IPS-11a (cell line): ENCODE data around the gene NEURL1.

Experiments
- H3K4me3 ChIP-seq: one replicate; pipeline ENCODE4 v1.5.1; 2013; ENCODE audit warnings: low read depth, low read length, control low read depth

Gene NEURL1

DNA sequence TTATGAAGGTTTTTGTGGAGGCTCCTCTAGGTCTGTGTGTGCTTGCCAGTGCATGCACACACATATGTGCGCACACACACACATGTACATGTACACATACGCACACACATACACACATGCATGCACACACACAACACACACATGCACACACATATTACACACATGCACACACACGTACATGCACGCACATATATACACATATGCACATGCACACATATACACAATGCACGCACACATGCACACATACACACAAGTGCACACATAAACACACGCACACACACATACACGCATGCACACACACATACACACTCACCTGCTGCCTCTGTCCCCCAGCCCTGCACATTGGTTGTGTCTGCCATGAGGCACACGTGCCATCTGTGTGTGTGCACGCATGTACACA, 66.3 kb downstream of the NEURL1 start:
- no peak overlapping the region for H3K4me3 ChIP-seq

DNA sequence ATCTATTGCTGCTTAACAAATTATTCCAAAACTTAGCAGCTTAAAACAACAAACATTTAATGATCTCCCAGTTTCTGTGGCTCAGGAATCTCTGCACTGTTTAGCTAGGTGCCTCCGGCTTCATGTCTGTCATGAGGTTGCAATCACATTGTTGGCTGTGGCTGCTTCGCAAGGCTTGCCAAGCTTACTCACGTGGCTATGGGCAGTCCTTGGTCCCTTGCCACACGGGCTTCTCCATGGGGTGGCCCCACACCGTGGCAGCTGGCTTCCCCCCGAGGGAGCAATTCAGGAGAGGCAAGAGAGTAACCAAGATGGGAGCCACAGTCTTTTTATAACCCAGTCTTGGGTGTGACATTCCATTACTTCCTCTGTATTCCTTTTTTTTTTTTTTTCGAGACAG, 67.4 kb downstream of the NEURL1 start:
- H3K4me3 ChIP-seq: no peak overlapping the region

DNA sequence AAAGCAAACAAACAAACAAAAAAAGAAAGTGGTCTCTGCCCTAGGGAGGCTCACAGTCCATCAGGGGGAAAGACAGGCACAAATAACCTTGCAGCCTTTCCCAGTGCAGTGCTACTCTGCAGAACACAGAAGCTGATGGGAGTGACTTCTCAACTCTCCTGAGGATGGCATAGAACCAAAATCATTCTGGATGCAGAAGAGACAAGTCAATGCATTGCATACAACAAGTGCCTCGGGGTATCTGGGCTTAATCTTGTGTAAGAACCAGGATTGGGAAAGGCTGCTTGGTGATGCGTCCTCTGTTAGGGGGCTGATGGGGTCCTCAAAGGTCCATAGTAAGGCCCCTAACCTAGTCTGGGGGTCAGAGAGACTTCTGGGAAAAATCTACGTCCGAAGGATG, 68.9 kb downstream of the NEURL1 start:
- H3K4me3 ChIP-seq: no peak overlapping the region

DNA sequence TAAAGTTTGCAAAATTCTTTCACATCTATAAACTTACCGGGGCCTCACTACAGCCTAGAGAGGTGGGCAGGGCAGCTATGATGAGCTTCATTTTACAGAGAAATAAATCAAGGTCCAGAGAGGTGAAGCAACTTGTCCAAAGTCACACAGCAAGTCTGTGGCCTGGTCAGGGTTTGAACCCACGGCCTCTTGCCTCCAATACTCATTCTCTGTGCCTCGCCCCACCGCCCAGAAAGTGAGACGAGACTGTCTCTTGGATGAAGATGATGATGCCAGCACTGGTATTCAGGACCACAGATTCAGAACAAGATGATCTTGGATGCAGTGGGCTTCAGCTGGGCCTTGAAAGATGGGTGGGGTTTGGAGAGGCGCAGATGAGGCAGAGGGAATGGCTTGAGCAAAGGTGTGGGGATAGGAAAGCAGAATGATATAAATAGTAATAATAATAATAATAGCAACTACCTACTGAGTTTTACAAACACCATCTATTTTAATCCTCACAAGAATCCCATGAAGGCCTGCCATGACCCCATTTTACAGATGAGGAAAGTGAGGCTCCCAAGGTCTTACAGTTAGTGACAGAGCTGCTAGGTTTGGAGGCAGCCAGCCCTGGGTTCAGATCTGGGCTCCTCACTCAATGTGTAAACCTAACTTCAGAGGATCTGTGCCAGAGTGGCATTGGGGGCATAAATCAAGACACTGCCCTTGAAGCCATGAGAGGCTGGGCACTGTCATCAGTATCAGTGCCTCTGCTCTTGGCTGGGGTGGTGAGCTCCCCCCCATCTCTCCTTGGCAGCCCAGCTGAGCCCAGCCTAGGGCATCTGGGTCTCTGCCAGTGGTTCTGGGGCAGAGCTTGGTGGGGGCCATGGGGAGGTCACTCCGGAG, 70.0 kb downstream of the NEURL1 start:
- H3K4me3 ChIP-seq: no peak overlapping the region

DNA sequence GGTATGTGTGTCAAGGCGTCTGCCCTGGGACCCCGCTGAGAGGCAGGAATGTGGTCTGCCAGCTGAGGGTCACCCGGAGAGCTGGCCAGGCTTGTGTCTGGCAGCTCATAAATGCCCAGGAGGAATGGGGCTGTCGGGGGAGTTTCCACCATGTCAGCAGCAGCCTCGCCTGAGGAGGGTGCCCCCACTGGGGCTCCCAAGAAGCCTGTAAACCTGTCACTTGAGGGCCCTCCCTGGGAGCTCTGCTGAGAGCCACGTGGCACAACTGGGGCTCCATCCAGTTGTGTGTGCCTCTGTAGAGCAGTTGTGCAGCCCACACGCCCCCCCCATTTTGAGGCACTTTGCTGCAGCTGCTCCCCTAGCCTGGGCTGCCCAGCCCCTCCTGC, 70.6 kb downstream of the NEURL1 start:
- H3K4me3 ChIP-seq: no peak overlapping the region

DNA sequence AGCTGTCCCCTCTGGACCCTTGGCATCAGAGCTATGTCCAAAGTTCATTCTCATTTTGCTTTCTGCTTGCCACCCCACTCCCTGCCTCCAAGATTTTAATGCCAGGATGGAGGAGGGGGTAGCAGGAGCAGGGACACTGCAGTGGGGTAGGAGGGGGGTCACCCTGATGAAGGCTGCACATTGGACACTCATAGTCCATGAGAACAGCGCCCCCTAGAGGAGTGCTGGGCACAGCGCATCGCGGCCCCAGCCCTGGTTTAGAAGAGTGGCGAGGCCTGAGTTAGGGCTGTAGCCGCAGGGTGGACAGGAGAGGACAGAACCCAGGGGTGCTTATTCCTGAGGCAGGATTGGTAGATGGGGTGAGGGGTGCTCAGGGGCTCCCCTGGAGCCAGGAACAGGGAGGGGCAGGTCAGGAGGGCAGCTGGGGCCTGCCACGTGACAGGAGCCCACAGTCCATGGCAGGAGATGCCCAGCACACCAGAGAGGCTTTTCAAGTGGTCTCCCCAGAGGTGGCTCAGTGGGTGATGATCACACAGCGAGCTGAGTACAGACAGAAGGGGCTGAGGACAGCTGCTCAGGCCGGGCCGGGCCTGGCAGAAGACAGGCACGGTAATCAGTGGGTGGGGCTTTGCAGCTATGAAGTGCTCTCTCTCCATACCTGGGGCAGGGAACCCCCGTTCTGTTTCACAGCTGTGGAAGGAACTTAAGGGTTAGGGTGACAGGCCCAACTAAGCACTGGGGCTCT, 71.4 kb downstream of the NEURL1 start:
- no peak overlapping the region for H3K4me3 ChIP-seq

DNA sequence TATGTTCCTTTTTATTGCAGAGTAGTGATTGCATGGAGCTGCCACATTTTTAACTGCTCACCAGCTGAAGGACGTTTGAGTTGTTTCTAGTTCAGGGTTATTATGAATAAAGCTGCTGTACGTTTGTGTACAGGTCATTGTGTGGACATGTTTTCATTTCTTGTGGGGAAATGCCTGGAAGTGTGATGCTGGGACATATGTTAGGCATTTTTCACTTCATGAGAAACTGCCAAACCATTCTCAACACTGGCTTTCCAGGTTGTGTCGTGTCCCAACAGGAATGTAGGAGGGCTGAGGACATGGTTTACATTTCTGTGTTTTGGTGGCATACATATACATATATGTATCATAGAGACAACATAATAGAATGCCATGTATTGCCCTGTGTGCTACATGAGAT, 73.0 kb downstream of the NEURL1 start:
- no peak overlapping the region for H3K4me3 ChIP-seq

DNA sequence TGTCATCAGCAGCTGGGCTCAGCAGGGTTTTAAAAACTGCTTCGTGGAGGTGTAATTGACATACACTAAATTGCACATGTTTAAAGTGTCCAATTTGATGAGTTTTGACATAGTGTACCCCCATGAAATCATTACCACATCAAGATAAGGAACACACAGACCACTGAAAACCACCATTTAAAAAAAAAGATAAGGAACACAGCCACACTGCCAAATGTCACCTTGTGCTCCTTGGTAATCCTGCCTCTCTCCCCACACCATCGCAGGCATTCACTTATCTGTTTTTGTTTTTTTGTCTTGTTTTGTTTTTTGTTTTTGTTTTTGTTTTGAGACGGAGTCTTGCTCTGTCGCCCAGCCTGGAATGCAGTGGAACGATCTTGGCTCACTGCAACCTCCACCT, 75.0 kb downstream of the NEURL1 start:
- H3K4me3 ChIP-seq: no peak overlapping the region

DNA sequence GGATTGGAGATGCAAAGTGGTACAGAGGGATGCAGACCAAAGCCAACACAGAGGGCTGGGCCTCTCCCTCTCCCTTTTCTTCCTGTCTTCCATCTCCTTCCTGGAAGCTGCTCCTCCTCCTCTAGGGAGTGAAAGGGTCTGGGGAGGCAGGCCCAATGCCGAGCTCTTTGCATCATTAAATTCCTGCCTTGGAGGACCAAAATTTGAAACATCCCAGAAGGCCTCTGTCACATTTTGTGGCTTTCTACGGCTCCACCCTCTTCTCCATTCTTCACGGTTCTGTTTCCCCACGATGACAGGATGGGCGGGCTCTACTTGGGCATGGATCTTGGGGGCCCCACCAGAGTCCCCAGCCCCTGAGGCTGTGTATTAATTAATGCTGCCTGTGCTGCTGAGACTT, 76.4 kb downstream of the NEURL1 start:
- H3K4me3 ChIP-seq: no peak overlapping the region

DNA sequence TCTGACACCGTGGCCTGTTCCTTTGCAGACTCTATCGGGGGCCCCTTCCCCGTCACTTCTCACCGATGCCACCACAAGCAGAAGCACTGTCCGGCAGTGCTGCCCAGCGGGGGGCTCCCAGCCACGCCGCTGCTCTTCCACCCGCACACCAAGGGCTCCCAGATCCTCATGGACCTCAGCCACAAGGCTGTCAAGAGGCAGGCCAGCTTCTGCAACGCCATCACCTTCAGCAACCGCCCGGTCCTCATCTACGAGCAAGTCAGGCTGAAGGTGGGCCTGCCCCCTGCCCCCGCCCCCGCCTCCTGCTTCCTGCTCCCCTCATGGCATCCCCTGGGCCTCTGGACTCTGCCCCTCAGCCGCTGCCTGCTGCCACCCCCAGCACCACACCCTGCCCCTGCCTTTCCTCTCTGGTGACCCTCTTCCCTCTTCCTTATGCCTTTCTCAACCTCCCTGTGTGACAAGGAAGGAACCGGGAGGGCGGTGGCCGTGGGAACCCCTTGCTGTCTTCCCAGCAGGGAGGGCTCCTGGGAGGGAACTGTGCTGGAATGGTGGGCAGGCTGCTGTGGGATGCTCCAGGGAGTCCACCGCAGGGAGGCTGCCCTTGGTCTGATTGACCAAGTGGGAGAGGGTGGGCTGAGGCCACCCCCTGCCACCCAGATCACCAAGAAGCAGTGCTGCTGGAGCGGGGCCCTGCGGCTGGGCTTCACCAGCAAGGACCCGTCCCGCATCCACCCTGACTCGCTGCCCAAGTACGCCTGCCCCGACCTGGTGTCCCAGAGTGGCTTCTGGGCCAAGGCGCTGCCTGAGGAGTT, 77.5 kb downstream of the NEURL1 start:
- no peak overlapping the region for H3K4me3 ChIP-seq

DNA sequence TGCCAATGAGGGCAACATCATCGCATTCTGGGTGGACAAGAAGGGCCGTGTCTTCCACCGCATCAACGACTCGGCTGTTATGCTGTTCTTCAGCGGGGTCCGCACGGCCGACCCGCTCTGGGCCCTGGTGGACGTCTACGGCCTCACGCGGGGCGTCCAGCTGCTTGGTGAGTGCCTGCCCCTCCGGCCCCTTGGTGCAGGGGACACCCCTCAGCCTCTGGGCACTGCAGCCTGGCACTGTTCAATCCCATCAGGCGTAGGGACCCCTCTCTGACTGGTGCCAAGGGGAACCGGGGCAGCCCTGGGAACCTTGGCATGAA, 78.1 kb downstream of the NEURL1 start:
- no peak overlapping the region for H3K4me3 ChIP-seq

DNA sequence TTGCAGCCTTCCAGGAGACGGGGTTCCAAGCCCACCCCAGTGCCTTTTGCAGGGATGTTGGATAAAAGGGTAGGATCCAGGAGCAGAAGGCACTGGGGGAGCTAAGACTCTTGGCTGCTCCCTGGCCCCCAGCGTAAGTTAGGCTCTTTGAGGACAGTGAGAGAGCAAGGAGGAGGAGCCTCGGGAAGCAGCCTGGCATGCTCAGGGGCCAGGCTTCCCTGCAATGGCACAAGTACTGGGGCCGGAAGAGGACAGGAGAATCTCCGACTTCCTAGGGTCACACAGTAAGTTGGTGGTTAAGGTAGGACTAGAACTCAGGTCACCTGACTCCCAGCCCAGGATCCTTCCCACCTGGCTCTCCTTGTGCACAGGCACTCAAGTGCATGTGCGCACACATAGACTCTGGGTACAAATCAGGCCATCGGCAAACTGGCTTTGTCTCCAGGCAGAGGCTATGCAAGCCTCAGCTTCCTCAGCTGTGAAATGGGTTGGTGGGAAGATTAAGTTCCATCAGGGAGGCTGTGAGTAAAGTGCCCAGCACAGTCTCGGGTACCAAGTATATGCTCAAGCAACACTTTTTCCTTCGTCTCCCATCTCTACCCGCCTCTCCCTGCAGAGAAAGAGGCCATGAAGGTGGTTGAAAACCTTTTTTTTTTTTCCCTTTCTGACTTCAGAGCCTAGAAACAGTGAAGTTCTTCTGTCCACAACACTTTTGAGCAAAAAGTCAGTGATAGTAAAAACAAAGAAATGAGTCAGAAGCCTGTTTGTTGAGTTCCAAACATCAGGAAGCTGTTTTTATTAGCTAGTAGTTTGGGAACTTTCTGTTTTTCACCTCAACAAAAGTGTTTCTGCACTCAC, 79.1 kb downstream of the NEURL1 start:
- no peak overlapping the region for H3K4me3 ChIP-seq

DNA sequence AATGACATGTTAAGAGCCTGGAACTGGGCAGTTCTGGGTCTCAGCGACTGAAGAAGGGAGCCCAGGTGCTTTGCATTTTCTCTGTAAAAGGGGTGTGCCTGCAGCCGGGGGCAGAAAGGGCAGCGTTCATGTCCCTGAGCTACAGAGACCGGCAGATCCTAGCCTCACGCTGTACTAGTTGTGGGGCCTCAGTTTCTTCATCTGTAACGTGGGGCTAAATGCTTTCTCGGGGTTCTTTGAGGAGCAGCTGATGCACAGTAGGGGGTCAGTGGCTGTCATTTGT, 79.6 kb downstream of the NEURL1 start:
- no peak overlapping the region for H3K4me3 ChIP-seq

DNA sequence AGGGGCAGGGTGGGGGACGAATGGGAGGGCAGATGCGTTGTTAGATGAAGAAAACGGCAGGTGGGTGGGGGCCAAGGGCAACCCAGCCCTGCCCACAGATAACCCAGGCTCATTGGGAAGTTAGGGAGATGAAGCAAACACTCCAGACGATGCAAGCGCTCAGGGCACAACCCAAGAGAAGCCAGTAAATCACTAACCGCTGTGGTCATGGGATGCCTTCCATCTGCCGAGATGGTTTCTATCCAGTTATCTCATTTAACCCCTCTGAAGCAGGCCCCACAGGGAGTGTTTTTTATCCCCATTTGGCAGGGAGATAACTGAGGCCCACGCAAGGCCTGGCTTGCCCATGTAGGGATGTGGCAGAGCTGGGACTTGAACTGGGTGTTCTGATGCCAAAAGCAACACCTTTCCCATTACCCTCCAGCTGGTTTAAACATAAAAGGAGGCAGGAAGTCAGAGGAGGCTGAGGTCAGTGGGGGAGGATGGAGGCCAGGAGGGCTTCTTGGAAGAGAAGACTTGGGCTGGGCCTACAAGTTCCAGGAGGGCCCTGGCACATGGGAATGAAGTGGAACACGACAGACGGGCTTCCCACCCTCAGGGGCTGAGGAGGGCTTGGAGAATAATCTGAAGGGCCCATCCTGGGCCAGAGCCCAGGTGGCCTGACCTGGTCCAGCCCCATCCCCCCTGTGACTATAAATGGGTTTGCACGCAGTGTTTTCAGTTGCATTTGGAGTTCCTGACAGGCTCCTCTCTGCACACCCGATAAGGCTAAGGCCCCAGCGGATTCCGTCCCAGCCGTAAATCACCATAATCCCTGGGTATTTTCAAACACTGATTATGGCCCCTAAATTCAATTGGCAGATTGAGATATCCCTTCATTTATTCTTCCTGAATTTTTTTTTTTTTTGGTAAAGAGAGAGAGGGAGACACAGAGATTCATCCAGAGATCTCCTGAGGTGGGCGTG, 80.9 kb downstream of the NEURL1 start:
- no peak overlapping the region for H3K4me3 ChIP-seq

DNA sequence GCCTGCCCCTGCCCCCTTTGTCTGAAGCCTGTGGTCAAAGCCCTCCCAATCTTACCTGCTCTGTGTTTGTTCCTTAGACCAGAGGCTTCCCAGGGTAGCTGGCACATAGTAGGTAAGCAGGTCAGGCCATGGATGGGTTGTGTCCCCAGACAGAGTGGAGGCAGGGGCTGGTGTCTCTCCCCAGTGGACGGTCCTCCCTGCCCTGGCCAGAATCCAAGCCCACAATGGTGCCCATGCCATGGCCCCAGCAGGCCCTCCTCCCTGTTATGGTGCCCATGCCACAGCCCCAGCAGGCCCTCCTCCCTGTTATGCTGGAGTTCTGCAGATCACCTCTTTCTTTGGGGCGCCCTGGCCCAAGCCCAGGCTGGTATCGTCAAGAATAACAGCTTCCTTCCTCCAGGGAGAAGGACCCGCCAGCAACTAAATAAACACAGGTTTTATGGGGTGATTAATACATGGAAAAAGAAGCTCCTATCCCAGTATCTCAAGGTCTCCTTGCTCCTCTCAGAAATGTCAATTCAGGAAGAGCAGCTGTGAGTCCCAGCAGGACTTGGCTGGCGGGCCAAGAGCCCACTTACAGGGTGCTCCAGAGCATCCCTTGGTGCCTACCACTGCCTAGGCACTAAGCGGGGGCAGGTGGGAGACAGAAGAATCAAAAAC, 82.0 kb downstream of the NEURL1 start:
- no peak overlapping the region for H3K4me3 ChIP-seq

DNA sequence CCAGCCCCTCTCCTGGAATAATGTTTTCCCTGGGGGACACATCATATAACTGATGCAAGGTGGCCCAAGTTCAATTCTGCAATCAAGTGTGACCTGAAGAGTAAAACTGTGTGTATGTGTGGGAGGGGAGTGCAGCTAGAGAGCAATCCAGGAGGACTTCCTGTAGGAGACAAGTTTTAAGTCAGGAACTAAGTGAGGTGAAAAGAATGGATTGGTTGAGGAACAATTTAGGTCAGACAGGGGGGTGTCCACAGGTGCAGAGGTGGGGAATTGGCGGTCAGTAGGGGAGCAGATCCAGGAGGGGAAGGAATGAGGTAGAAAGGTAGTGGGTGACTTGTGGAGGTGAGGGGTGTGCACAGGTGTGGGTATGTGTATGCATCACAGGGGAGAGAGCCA, 82.6 kb downstream of the NEURL1 start:
- no peak overlapping the region for H3K4me3 ChIP-seq

DNA sequence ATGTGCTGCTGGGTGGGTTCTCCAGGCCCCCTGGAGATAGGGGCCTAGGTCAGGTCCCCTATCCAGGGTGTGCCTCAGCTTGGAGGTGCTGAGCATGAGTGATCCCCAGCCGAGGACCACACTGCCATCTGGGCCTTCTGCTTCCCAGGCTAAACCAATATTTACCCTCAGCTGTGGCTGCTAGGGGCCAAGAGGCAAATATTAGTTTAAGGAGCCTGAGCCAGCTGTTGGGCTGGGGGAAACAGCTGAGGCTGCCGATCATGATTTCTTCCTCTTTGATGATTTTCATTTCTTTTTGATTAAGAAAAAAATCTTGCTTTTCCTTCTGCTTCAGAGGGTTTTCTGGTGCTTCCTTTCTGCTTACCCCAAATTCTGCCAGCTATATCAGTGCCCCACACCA, 83.4 kb downstream of the NEURL1 start:
- H3K4me3 ChIP-seq: no peak overlapping the region

DNA sequence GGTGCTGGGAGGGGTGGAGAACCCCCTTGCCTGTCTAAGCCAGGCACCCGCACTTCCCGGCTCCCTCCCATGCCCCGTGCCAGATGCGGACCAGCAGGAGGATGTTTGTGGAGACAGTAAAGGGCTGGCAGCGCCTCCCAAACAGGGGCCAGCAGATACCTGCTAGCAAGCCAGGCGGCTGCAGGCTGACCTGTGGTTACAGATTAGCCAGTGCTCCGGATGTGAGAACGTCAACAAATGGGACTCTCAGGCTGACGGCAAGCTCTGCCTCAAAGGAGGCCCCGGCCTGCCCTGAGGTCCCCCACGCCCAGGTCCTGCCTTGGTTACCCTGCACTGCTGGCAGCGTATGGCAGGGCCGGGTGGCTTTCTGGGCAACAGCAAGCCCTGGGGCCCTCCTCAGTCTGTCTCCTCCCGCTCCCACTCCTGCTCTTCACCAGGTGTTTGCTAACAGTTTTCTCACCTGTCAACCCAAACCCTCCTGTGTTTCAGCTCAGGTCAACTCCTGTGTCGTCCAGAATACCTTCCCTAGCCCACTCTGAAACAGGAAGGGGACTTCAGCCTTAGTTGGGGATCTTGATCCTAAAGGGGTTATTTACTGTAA, 85.4 kb downstream of the NEURL1 start:
- no peak overlapping the region for H3K4me3 ChIP-seq

DNA sequence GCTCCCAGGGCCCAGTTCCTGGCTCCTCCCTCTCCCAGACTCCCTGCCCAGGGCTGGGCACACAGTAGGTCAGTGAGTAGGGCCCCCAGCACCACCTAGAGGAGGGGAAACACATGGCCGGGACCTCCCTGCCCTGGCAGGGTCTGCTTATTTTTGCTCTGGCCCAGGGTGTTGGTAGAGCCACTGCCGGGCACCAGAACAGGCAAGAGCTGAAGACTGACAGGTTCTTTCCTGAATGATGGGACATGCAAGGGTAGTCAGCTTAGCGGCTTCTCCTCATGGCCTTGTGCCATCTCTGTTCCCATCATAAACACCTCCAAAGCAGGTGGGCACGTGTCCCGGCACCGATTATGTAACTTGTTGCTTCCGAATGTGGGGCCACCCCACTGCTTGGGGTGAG, 86.5 kb downstream of the NEURL1 start:
- H3K4me3 ChIP-seq: no peak overlapping the region
